Ovary (tissue), 9 donors: ENCODE measurements around the gene RAET1L. TPM values are rescaled to one million over a fixed set of nuclear protein-coding genes. Genes with fewer than 3 reads are reported as not detected.
A peak's percentile ranks its signal among the peaks of the same experiment; 100 is the strongest.
"Not testable (repeated sequence)": the region's sequence is repeated elsewhere in the genome, so short reads cannot be mapped to it uniquely, and the experiment has no call there.

Experiments
- DNase-seq, 5 donors: peaks; one replicate each; pipeline ENCODE4 v3.0.0-alpha.2; 2019 to 2020
- H3K27ac ChIP-seq, 2 donors: fragments of 200-600 bp; one replicate each; pipeline versions ENCODE4 v1.5.1 to v1.8.0; 2019 to 2022
- H3K27me3 ChIP-seq: fragments of 200-600 bp; one replicate; pipeline ENCODE4 v1.8.0; 2022
- H3K36me3 ChIP-seq: fragments of 200-600 bp; sonication (generic); one replicate; pipeline ENCODE4 v1.5.1; 2019
- H3K4me1 ChIP-seq: one replicate; pipeline ENCODE4 v1.8.1; 2013; ENCODE audit warnings: mild to moderate bottlenecking, moderate library complexity; ENCODE audit not compliant: insufficient read depth
- H3K4me3 ChIP-seq: fragments of 200-600 bp; sonication (generic); one replicate; pipeline ENCODE4 v1.5.1; 2017
- H3K9me3 ChIP-seq, 2 donors: fragments of 200-600 bp in 1 of 2; sonication (generic) in 1 of 2; one replicate each; pipeline versions ENCODE4 v1.5.1 to v1.8.1; 2013 to 2019; ENCODE audit warnings: mild to moderate bottlenecking in 1 of 2, moderate library complexity in 1 of 2
- CTCF ChIP-seq, 3 donors: fragments of 450-650 bp in 2 of 3; fragments of 200-600 bp in 1 of 3; IDR thresholded peaks; one replicate each; pipeline versions ENCODE4 v1.5.1 to v1.8.0; 2016 to 2022; ENCODE audit warnings: antibody characterized with exemption in 3 of 3, mild to moderate bottlenecking in 1 of 3
- EP300 ChIP-seq: sonication (generic); formaldehyde crosslinking; IDR thresholded peaks from one replicate; pipeline ENCODE4 v1.6.1; 2017; ENCODE audit warnings: antibody characterized with exemption
- POLR2A ChIP-seq: fragments of 450-650 bp; IDR thresholded peaks from one replicate; pipeline ENCODE4 v1.6.1; 2017; ENCODE audit warnings: antibody characterized with exemption, mild to moderate bottlenecking, moderate library complexity
- WGBS, 3 donors: extraction: QIAGEN DNeasy Blood & Tissue Kit in 1 of 3; methylation state at CpG; one replicate each; pipeline versions ENCODE4 v1.1.5 to v1.1.7; 2013 to 2017; 5-methylcytosine and 5-hydroxymethylcytosine counted together
- intact Hi-C, 4 donors: fragments of 100-400 bp; cut with DNase I; formaldehyde crosslinking; loops; one replicate each; pipeline versions ENCODE4 v1.11.0 to v1.15.1; 2022 to 2023
- polyA plus RNA-seq, 2 donors: library from polyadenylated mRNA; stranded (reverse); fragments of 200-250 nt in 1 of 2; fragments of 350-450 nt in 1 of 2; fragmentation: Illumina TruSeq in 1 of 2; extraction: RNeasy Lipid Tissue Mini Kit (QIAGEN cat#74804) in 1 of 2; gene quantifications; one replicate each; pipeline ENCODE4 v1.2.3, GENCODE V29; 2013 to 2014
- total RNA-seq, 7 donors: library from RNA; depleted of rRNA in 2 of 7; stranded (reverse); fragments of >200 nt in 2 of 7; fragmentation: NEBNext Ultra II Directional in 3 of 7; extraction: Animal tissue kit (Norgen Biotek cat#: 25700) in 3 of 7; gene quantifications; one replicate each; pipeline versions ENCODE4 v1.1.0 to v1.2.4, GENCODE V29; 2016 to 2023
- donor health status: DM: no; HTN: no; CAD: no; lungs with moderate emphysema.
- donor health status: DM: no; HTN: no; CAD: no.
- donor health status: Bipolar disorder and iron deficiency.
- donor health status: DM: yes; HTN: yes; CAD: no.
- donor health status: DM: no; HTN: no; CAD: no.
- donor health status: DM: yes; HTN: yes; CAD: no.

RAET1L gene
- total and polyA plus RNA-seq, 9 donors, result not detected

GRCh38 chr6:150004101-150004782 lies 21.1 kb downstream of the RAET1L start:
- H3K9me3 ChIP-seq, result no peaks in the 10 kb centered on the region
- no peaks in the 10 kb centered on the region for H3K36me3 ChIP-seq
- 33 to 35% (median 34%) methylated on average over 14 of the region's 14 CpGs for WGBS, 3 donors
- TF ChIP-seq EP300 (no peak), POLR2A (no peak), CTCF (IDR thresholded peaks at IDR 0.05) (no peak)
- peak overlapping the region; percentile 54 for H3K4me3 ChIP-seq
- DNase-seq, result peak in 1 of 5 donors; percentile 14
- no peak overlapping the region for H3K27ac ChIP-seq
- peaks cover 3% of the 10 kb centered on the region for H3K4me1 ChIP-seq
- intact Hi-C loops, result loop anchor here in 1 of 4 donors (10.0 kb wide), 1 partner anchor 169 kb away; no protein-coding TSS in a partner anchor
- H3K27me3 ChIP-seq, result no peaks in the 10 kb centered on the region

DNA sequence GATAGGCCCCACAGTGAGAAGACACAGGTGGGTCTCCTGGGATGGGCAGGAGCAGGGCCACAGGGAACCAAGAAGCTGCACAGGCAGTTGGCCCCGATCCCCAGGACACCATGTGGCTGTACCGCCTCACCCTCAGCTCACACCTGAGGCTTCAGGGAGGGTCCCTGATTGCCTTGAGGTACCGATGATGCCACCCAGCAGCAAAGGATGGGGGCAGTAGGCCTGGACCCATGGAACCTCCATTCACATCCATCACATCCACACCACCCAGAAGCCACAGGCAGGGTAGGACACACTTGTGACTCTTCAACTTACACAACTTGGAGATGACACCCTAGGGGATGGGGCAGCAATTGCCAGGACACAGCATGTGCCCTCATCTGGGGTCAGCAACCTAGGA lies 21.7 kb downstream of the RAET1L start:
- WGBS, 3 donors, result 75 to 94% (median 83%) methylated on average over 3 of the region's 3 CpGs
- not testable (repeated sequence) for H3K36me3 ChIP-seq, H3K27me3 ChIP-seq, H3K9me3 ChIP-seq, H3K4me3 ChIP-seq, H3K4me1 ChIP-seq, H3K27ac ChIP-seq
- DNase-seq, result peak in 1 of 5 donors; percentile 15
- intact Hi-C loops, result loop anchor here in 1 of 4 donors (10.0 kb wide), 1 partner anchor 169 kb away; no protein-coding TSS in a partner anchor

GRCh38 chr6:150002710-150003109 lies 22.6 kb downstream of the RAET1L start:
- TF ChIP-seq EP300, result no peak
- no peak for TF ChIP-seq POLR2A
- no peak for TF ChIP-seq CTCF (IDR thresholded peaks at IDR 0.05)
- H3K4me3 ChIP-seq, result no peak overlapping the region
- no peak overlapping the region for H3K27ac ChIP-seq
- no peaks in the 10 kb centered on the region for H3K27me3 ChIP-seq
- no peaks in the 10 kb centered on the region for H3K9me3 ChIP-seq
- peaks cover 3% of the 10 kb centered on the region for H3K4me1 ChIP-seq
- no peak for DNase-seq
- 89 to 94% (median 92%) methylated on average over 2 of the region's 2 CpGs for WGBS, 3 donors
- no peaks in the 10 kb centered on the region for H3K36me3 ChIP-seq
- intact Hi-C loops, result loop anchor here in 1 of 4 donors (10.0 kb wide), 1 partner anchor 168 kb away; no protein-coding TSS in a partner anchor

DNA sequence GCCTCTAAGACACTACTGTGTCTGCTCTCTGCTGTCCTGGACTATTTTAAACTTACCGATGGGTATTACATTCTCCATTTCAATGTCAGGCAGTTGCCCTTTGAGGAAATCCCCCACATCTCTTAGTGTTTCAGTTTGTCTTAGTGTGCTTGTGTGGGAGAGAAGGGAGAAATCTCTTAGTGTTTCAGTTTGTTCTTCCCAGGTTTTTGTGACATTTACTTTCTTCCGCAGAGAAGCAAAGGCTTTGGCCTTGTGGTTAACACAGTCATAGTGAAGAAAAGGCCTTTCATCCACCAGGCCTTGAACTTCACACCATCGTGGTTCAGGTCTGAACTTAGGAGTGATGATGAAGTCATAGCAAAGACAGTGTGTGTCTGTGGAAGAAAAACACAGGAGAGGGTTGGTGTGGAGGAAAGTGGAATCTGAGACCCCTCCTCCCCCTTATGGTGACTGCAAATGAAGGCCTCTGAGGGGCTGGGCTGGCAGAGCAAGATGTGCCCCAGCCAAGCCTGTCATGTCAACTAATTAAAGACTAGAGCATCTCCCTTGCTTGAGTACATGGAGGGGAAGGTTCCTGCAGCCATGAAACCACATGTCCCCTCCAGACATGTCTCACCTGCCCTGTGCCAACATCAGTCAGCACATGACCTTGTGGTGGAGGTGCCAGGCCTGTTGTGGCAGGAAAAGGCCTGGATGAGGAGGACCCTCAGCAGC lies 23.9 kb downstream of the RAET1L start:
- no peak for TF ChIP-seq CTCF (IDR thresholded peaks at IDR 0.05)
- TF ChIP-seq POLR2A, result no peak
- no peak for TF ChIP-seq EP300
- Histone ChIP-seq H3K36me3 (no peaks in the 10 kb centered on the region), H3K4me1 (peaks cover 3% of the 10 kb centered on the region), H3K27ac (no peak overlapping the region), H3K27me3 (no peaks in the 10 kb centered on the region), H3K4me3 (no peak overlapping the region), H3K9me3 (no peaks in the 10 kb centered on the region)
- intact Hi-C loops, result loop anchor here in 1 of 4 donors (10.0 kb wide), 1 partner anchor 167 kb away; no protein-coding TSS in a partner anchor
- DNase-seq, result no peak
- WGBS, 3 donors, result 32 to 48% (median 44%) methylated on average over 3 of the region's 3 CpGs
